Astrocyte (in vitro differentiated cells and primary cell): ENCODE results near the gene OR9G1. TPM values are rescaled to one million over a fixed set of nuclear protein-coding genes. Genes with fewer than 3 reads are reported as not detected.

Experiments
- DNase-seq: peaks from one replicate; pipeline ENCODE4 v3.0.0-alpha.2; 2010; ENCODE audit warnings: low read depth
- FAIRE-seq: peaks from 2 replicates; lab custom pipeline; 2011; peaks lifted over from hg19 to GRCh38; lab: Jason Lieb, UNC
- H2AFZ ChIP-seq: 2 replicates; pipeline ENCODE4 v1.6.0; 2012; ENCODE audit warnings: low read depth, low read length, inconsistent platforms
- H3K27ac ChIP-seq: 2 replicates; pipeline ENCODE4 v1.5.1; 2011; ENCODE audit warnings: low read depth, low read length, inconsistent platforms
- H3K27me3 ChIP-seq: 2 replicates; pipeline ENCODE4 v1.6.0; 2011; ENCODE audit warnings: low read length, inconsistent platforms; ENCODE audit not compliant: insufficient read depth
- H3K36me3 ChIP-seq: 2 replicates; pipeline ENCODE4 v1.5.1; 2011; ENCODE audit warnings: low read length, inconsistent platforms; ENCODE audit not compliant: insufficient read depth
- H3K4me1 ChIP-seq: 2 replicates; pipeline ENCODE4 v1.5.1; 2011; ENCODE audit warnings: low read length, inconsistent platforms; ENCODE audit not compliant: insufficient read depth
- H3K4me2 ChIP-seq: 2 replicates; pipeline ENCODE4 v1.6.0; 2012; ENCODE audit warnings: low read length, inconsistent platforms
- H3K4me3 ChIP-seq: 2 replicates; pipeline ENCODE4 v1.5.1; 2011; ENCODE audit warnings: low read depth, mild to moderate bottlenecking, low read length, inconsistent platforms; ENCODE audit not compliant: insufficient read depth
- H3K79me2 ChIP-seq: 2 replicates; pipeline ENCODE4 v1.6.0; 2012; ENCODE audit warnings: mild to moderate bottlenecking, low read length, inconsistent platforms; ENCODE audit not compliant: insufficient read depth
- H3K9ac ChIP-seq: 2 replicates; pipeline ENCODE4 v1.6.0; 2012; ENCODE audit warnings: mild to moderate bottlenecking, low read length, inconsistent platforms
- H3K9me3 ChIP-seq: 2 replicates; pipeline ENCODE4 v1.5.1; 2012; ENCODE audit warnings: low read depth, mild to moderate bottlenecking, low read length, inconsistent platforms; ENCODE audit not compliant: insufficient read depth
- H4K20me1 ChIP-seq: 2 replicates; pipeline ENCODE4 v1.6.0; 2012; ENCODE audit warnings: low read length, inconsistent platforms; ENCODE audit not compliant: insufficient read depth
- H3K27ac Mint-ChIP-seq: one replicate; pipeline ENCODE4 v1.8.0; 2021; ENCODE audit warnings: mild to moderate bottlenecking, mixed read lengths; ENCODE audit not compliant: unreplicated experiment
- H3K27me3 Mint-ChIP-seq: one replicate; pipeline ENCODE4 v1.8.0; 2021; ENCODE audit warnings: low read depth, mixed read lengths; ENCODE audit not compliant: unreplicated experiment
- H3K36me3 Mint-ChIP-seq: one replicate; pipeline ENCODE4 v1.8.0; 2021; ENCODE audit warnings: low read depth, mixed read lengths; ENCODE audit not compliant: unreplicated experiment
- H3K4me1 Mint-ChIP-seq: one replicate; pipeline ENCODE4 v1.8.0; 2021; ENCODE audit warnings: low read depth, mixed read lengths; ENCODE audit not compliant: unreplicated experiment
- H3K4me3 Mint-ChIP-seq: one replicate; pipeline ENCODE4 v1.8.0; 2021; ENCODE audit warnings: mild to moderate bottlenecking, moderate library complexity, mixed read lengths; ENCODE audit not compliant: unreplicated experiment
- H3K9me3 Mint-ChIP-seq: one replicate; pipeline ENCODE4 v1.8.0; 2021; ENCODE audit warnings: mild to moderate bottlenecking, mixed read lengths; ENCODE audit not compliant: unreplicated experiment
- CTCF ChIP-seq: IDR thresholded peaks from 2 replicates; pipeline ENCODE4 v1.5.1; 2011; ENCODE audit warnings: low read depth, mild to moderate bottlenecking, inconsistent platforms, low read length, moderate library complexity; ENCODE audit not compliant: insufficient read depth
- EZH2 ChIP-seq: IDR thresholded peaks from 2 replicates; pipeline ENCODE4 v1.6.1; 2012; ENCODE audit warnings: mild to moderate bottlenecking, low read length, inconsistent platforms; ENCODE audit not compliant: insufficient read depth
- total RNA-seq: library from RNA; stranded (reverse); gene quantifications from 2 replicates; pipeline ENCODE4 v1.2.1, GENCODE V29; 2021

OR9G1 gene
- total RNA-seq, 1 donor from 2014 or later, result not detected

DNA sequence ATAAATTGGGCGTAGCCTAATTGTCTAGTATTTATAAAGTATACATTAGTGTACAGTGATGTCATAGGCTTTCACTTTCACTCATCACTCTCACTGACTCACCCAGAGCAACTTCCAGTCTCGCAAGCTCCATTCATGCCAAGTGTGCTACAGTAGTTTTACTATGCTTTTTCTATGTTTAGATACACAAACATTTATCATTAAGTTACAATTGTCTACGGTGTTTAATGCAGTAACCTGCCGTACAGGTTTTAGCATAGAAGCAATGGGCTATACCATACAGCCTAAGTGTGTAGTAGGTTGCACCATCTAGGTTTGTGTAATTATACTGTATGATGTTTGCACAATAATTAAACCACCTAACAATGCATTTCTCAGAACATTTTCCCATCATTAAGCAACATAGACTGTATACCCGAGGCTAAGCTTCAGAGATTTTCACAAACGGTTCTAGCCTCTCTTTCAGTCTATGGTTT is 17.5 kb downstream of the OR9G1 start:
- H3K4me3 ChIP-seq, result no peak overlapping the region
- Mint-ChIP-seq H3K36me3 (no peaks in the 10 kb centered on the region), H3K4me3 (no peak overlapping the region), H3K4me1 (no peaks in the 10 kb centered on the region), H3K9me3 (peaks cover 7% of the 10 kb centered on the region), H3K27ac (no peak overlapping the region), H3K27me3 (peaks cover 9% of the 10 kb centered on the region)
- FAIRE-seq (no peak), DNase-seq (no peak)
- H3K4me2 ChIP-seq, result no peak overlapping the region
- H2AFZ ChIP-seq, result no peak overlapping the region
- no peaks in the 10 kb centered on the region for H4K20me1 ChIP-seq
- H3K27me3 ChIP-seq, result no peaks in the 10 kb centered on the region
- H3K9me3 ChIP-seq, result no peaks in the 10 kb centered on the region
- H3K36me3 ChIP-seq, result no peaks in the 10 kb centered on the region
- H3K4me1 ChIP-seq, result no peaks in the 10 kb centered on the region
- H3K79me2 ChIP-seq, result no peaks in the 10 kb centered on the region
- H3K9ac ChIP-seq, result no peak overlapping the region
- H3K27ac ChIP-seq, result no peak overlapping the region
- TF ChIP-seq CTCF, result no peak
- TF ChIP-seq EZH2, result no peak

DNA sequence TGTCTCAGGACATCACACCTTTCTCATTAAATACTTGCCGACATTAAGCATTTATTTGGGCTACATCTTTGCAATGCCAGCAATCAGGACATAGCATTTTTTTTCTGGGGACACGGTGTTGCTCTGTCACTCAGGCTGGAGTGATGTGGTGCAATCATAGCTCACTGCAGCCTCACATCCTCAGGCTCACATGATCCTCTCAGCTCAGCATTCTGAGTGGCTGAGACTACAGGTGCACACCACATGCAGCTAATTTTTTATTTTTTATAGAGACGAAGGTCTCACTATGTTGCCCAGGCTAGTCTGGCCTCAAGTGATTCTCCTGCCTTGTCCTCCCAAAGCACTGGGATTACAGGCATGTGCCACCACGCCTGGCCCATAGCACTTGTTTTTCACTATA is 21.6 kb downstream of the OR9G1 start:
- no peaks in the 10 kb centered on the region for H3K4me1 Mint-ChIP-seq
- no peak overlapping the region for H2AFZ ChIP-seq
- DNase-seq (no peak), FAIRE-seq (no peak)
- H4K20me1 ChIP-seq, result no peaks in the 10 kb centered on the region
- no peaks in the 10 kb centered on the region for H3K9me3 ChIP-seq
- H3K9ac ChIP-seq, result no peak overlapping the region
- no peaks in the 10 kb centered on the region for H3K36me3 ChIP-seq
- H3K36me3 Mint-ChIP-seq, result no peaks in the 10 kb centered on the region
- H3K27me3 Mint-ChIP-seq, result peaks cover 11% of the 10 kb centered on the region
- TF ChIP-seq EZH2 (no peak), CTCF (no peak)
- H3K4me1 ChIP-seq, result no peaks in the 10 kb centered on the region
- no peak overlapping the region for H3K4me2 ChIP-seq
- H3K9me3 Mint-ChIP-seq, result peaks cover 2% of the 10 kb centered on the region
- H3K79me2 ChIP-seq, result no peaks in the 10 kb centered on the region
- H3K4me3 ChIP-seq, result no peak overlapping the region
- H3K4me3 Mint-ChIP-seq, result no peak overlapping the region
- no peaks in the 10 kb centered on the region for H3K27me3 ChIP-seq
- no peak overlapping the region for H3K27ac ChIP-seq
- H3K27ac Mint-ChIP-seq, result no peak overlapping the region

GRCh38 chr11:56740107-56740506 is 41.2 kb downstream of the OR9G1 start:
- H3K27ac Mint-ChIP-seq, result no peak overlapping the region
- Histone ChIP-seq H3K79me2 (no peaks in the 10 kb centered on the region), H3K27ac (no peak overlapping the region), H3K4me3 (no peak overlapping the region), H3K9ac (no peak overlapping the region), H3K4me1 (no peaks in the 10 kb centered on the region), H3K36me3 (no peaks in the 10 kb centered on the region), H2AFZ (no peak overlapping the region), H4K20me1 (no peaks in the 10 kb centered on the region), H3K27me3 (no peaks in the 10 kb centered on the region), H3K4me2 (no peak overlapping the region), H3K9me3 (peaks cover 10% of the 10 kb centered on the region)
- H3K9me3 Mint-ChIP-seq, result no peaks in the 10 kb centered on the region
- no peaks in the 10 kb centered on the region for H3K4me1 Mint-ChIP-seq
- no peak for DNase-seq
- no peaks in the 10 kb centered on the region for H3K27me3 Mint-ChIP-seq
- TF ChIP-seq CTCF, result no peak
- FAIRE-seq, result no peak
- H3K36me3 Mint-ChIP-seq, result no peaks in the 10 kb centered on the region
- no peak overlapping the region for H3K4me3 Mint-ChIP-seq
